ENCODE measurements around the gene UNC13A.

DNA sequence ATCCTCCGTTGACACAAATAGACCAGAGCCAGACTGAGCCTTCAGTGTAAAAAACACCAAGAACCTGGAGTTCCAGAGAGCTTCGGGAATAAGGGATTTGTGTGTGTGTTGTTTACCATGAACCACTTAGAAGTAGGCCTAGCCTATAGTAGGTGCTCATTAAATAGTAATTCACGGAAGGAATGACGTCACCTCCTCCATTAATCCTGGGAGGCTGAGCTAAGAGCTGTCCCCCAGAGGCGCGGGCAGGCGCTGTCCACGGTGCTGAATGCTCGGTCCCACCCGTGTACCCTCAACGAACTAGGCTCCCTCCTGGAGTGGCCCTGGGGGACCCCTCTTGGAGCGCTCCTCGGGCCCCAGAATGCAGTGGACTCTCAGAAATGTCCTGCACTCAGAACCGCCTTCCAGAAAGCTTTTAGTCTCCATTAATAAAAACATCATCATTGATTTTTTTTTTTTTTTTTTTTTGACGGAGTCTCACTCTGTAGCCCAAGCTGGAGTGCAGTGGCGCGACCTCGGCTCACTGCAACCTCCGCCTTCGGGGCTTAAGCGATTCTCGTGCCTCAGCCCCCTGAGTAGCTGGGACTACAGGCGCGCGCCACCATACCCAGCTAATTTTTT lies 6.5 kb downstream of the UNC13A start:
- TF ChIP-seq POLR2AphosphoS5 (IDR thresholded peaks at IDR 0.05) (no peak), EP300 (conservative IDR thresholded peaks at IDR 0.05; ENCODE audit: poor library complexity, severe bottlenecking) (no peak), EZH2 (IDR thresholded peaks at IDR 0.05; ENCODE audit: borderline replicate concordance, insufficient read depth, low read length, poor library complexity, severe bottlenecking) (no peak), RAD21 (conservative IDR thresholded peaks at IDR 0.05) (no peak), TAF1 (IDR thresholded peaks at IDR 0.05; ENCODE audit: low read depth) (no peak), SMC3 (conservative IDR thresholded peaks at IDR 0.05; ENCODE audit: poor library complexity) (no peak)
- TF ChIP-seq, protein P1, sequence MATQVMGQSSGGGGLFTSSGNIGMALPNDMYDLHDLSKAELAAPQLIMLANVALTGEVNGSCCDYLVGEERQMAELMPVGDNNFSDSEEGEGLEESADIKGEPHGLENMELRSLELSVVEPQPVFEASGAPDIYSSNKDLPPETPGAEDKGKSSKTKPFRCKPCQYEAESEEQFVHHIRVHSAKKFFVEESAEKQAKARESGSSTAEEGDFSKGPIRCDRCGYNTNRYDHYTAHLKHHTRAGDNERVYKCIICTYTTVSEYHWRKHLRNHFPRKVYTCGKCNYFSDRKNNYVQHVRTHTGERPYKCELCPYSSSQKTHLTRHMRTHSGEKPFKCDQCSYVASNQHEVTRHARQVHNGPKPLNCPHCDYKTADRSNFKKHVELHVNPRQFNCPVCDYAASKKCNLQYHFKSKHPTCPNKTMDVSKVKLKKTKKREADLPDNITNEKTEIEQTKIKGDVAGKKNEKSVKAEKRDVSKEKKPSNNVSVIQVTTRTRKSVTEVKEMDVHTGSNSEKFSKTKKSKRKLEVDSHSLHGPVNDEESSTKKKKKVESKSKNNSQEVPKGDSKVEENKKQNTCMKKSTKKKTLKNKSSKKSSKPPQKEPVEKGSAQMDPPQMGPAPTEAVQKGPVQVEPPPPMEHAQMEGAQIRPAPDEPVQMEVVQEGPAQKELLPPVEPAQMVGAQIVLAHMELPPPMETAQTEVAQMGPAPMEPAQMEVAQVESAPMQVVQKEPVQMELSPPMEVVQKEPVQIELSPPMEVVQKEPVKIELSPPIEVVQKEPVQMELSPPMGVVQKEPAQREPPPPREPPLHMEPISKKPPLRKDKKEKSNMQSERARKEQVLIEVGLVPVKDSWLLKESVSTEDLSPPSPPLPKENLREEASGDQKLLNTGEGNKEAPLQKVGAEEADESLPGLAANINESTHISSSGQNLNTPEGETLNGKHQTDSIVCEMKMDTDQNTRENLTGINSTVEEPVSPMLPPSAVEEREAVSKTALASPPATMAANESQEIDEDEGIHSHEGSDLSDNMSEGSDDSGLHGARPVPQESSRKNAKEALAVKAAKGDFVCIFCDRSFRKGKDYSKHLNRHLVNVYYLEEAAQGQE (IDR thresholded peaks at IDR 0.05; ENCODE audit: borderline replicate concordance) = no peak
- TF ChIP-seq, protein P2, sequence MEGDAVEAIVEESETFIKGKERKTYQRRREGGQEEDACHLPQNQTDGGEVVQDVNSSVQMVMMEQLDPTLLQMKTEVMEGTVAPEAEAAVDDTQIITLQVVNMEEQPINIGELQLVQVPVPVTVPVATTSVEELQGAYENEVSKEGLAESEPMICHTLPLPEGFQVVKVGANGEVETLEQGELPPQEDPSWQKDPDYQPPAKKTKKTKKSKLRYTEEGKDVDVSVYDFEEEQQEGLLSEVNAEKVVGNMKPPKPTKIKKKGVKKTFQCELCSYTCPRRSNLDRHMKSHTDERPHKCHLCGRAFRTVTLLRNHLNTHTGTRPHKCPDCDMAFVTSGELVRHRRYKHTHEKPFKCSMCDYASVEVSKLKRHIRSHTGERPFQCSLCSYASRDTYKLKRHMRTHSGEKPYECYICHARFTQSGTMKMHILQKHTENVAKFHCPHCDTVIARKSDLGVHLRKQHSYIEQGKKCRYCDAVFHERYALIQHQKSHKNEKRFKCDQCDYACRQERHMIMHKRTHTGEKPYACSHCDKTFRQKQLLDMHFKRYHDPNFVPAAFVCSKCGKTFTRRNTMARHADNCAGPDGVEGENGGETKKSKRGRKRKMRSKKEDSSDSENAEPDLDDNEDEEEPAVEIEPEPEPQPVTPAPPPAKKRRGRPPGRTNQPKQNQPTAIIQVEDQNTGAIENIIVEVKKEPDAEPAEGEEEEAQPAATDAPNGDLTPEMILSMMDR (IDR thresholded peaks at IDR 0.05; ENCODE audit: poor library complexity, severe bottlenecking) = no peak

All from neural cell (in vitro differentiated cells).